HG03460 (cell line): ENCODE results near the gene FBLN1.
"Not testable (repeated sequence)": the region's sequence is repeated elsewhere in the genome, so short reads cannot be mapped to it uniquely, and the experiment has no call there.

ENCODE experiments used
- ATAC-seq: cut with Tn5 transposase; IDR thresholded peaks from one replicate; pipeline ENCODE4 v1.9.1; 2021; ENCODE audit not compliant: unreplicated experiment

FBLN1 gene

DNA sequence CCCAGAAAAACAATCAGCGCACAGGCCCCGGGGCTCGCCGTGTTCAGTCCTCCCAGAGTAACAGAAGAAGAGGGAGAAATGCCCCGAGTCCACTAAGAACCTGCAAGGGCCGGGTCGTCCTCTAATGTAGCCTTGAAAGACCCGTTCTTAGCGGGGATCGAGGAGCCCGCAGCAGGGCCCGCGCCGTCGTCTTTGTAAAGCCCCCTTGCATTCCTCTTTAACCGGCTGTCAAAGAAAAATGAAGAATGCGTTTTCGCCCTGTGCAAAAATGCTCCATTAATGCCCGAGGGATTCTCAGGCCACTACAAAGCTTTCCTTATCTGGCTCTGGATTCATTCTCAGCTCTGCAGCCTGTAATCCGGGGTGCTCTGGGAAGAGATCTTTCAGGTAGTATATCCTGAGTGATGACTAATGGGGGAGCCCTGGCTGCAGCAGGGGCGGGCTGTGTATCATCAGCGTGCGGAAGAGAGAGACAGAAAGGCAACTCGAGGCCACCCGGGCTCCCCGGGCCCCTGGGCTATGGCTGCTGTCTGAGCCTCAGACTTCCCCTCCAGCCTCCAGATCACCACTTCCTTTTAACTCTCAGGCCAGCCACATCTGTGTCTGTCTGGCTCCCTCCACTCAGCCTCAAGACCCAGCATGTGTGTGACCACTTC, 78.2 kb downstream of the FBLN1 start:
- ATAC-seq = no peak

DNA sequence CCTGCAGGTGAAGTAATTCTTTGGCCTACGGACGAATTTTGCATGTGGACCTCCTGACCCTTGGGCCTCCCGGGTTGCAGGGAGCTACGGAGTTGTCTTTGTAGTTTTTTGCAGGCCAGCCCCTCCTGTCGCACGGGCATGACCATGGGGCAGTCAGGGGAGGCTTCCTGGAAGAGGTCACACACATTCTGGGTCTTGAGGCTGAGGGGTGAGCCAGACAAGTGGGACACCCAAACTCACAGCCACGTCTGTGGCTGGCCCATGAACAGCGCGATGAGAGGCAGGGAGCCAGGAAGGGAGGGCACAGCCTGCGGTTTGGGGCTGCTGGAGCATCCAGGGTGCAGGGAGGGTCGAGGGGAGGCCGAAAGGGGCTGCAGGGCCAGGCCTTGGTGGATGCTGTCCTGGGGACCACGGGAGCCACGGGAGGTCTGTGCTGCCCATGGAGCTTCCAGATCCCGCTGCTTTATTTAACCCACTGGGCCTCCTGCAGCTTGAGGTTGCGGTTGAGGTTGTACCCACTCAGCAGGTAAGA, 78.9 kb downstream of the FBLN1 start:
- ATAC-seq = no peak

DNA sequence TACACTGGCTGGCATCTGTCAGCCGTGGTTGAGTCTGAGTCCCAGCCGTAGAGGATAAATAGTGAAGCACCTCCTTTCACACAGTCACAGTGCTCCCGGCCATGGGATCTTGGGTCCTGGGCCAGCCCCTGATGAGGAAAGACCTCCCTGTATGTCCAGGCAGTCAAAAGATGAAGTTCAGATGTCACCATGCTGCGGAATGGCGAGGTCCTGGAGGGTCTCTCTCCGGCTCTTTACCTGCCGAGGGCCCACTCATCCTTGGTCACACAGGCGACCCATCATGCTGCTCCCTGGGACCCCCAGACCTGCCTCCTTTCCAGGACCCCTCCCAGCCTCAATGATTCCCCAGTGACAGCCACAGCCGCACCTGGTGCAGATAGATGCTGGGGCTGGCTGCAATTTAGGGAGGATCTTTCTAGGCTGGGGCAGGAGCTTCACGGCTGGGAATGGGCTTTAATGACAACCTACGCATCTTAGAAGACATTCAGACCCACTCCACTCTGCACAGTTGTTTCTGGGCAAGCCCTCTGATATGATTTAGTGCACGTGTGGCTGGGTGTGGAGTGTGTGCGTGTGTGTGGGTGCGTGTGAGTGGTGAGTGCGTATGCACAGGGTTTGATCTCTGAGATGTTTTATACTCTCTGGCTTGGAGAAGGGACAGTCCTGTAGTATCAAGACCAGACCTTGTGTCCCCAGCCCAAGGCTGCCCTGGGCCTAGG, 79.7 kb downstream of the FBLN1 start:
- ATAC-seq = no peak

DNA sequence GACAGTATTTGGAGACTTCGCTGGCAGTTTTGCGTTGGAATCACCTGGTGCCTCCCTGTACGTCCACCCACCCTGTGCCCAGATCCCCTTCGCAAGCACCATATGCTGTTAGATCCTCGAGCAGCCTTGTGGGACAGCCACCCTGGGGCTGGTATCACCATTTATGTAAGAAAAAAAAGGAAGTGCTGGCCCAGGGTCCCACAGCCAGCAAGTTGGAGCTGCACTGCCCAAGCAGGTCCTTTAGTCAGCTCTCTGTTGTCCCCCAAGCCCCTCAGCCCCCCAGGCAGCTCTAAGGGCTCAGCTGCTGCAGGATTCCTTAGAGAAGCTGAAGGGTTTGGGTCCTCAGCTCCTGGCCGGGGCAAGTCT, 80.3 kb downstream of the FBLN1 start:
- ATAC-seq = no peak

DNA sequence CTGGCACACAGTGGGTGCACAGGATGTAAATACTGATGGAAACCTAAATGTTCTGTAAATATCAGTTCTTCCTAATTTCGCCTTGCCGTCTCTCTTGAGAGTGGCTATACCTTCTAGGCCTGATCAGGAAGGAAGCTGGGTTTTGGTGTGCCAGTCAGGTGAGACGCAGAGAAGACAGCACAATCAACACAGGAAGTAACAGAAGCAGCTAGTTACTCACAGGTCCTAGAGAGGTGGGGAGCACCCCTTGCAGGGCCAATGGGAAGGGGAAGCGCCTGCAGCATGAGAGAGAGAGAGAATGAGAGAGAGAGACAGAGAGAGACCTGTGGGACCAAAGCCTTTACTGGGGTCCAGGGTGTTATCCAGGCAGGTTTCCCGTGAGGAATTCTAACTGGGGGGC, 80.8 kb downstream of the FBLN1 start:
- no peak for ATAC-seq

DNA sequence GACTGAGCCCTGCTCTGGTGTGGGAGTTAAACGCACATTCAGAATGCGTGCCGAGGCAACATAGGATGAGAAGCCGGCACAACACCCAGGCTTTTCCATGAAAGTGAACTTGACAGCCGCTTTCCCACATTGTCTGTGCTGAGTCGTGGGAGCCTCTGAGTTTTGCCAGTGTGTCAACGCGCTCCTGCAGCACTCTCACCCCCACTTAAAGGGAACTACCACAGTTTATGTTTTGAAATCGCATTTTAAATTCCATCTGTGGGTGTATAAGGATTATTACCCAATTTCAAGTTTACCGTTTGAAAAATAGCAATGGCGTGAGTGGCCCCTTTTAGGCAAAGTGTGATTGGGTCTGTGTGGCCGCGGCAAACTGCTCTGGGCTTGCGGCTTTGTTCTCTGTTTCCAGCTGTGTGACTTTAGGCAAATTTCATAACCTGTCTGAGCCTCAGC, 81.5 kb downstream of the FBLN1 start:
- no peak for ATAC-seq

DNA sequence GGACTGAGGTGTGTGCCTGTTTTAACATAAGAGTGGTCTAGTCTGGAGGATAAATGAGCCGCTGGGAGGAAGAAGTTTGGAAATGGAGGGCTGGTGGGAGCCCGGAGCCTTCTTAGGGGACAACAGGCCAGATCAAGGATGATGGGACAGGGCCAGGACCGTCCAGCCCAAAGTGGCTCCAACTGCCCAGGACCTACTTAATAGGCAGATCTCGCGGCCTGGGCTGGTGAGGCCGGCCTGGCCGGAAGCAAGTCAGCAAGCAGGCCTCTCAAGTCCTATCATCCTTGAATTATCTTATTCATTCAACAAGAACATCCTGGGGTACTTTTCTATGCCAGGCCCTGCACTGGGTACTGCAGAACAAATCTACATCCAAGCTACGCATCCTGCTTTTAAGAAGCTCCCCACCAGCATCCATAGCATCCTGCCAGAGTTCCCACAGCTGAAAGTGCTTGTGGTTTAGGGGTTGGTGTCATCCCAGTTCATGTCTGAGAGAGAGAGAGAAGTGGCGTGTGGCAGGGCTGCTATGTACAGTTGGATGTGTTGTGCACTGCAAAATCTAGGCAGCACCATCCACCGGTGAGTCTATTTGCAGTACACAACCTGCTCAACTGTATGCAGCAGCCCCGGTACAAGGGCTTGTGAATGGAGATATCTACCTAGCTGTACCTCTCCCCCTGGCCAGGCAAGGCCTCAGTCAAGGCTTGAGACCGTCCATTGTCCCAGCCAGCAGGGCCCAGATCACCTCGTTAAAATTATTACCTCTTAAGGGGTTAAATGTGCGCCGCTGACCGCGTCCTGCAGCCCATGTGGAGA, 82.1 kb downstream of the FBLN1 start:
- no peak for ATAC-seq

DNA sequence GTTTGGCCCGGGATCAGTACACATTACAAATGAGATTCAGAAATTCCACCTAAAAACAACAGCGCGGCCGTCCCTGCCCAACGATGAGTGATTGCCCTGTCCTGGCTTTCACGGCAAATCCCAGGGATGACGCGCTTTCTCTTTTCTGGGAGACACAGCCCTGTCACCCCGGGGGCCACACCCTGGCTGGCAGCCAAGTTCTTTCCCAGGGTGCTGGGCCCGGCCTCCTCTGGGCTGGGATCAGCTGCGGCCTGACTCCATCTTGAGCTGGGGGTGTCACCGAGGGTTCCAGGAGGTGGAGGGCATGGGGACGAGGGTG, 82.7 kb downstream of the FBLN1 start:
- ATAC-seq = no peak

DNA sequence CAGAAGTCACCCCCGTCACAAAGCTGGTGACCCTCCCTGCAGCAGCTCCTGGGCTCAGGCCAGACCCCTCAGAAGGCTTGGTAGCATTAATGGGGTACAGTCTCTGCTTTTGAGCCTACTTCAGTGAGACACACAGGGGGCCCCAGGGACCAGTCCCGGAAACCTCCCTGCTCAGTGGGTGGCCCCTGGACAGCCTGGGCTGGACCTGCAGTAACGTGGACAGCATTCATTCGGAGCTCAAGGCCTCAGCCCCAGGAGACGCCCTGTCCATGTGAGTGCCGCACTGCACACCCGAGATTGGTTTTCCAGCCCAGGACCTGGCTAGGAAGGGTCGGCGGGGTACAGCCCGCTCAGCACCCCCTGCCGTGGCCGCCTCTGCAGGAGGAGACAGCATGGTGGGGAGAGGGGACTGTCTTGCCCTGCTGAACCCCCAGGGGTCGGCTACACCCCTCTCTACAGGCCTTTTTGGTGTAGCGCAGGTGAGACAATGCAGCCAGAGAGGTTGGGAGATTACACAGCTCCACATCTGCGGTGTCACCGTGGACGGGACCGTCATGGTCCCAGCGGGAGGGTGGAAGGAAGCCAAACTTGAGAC, 83.4 kb downstream of the FBLN1 start:
- ATAC-seq = no peak

DNA sequence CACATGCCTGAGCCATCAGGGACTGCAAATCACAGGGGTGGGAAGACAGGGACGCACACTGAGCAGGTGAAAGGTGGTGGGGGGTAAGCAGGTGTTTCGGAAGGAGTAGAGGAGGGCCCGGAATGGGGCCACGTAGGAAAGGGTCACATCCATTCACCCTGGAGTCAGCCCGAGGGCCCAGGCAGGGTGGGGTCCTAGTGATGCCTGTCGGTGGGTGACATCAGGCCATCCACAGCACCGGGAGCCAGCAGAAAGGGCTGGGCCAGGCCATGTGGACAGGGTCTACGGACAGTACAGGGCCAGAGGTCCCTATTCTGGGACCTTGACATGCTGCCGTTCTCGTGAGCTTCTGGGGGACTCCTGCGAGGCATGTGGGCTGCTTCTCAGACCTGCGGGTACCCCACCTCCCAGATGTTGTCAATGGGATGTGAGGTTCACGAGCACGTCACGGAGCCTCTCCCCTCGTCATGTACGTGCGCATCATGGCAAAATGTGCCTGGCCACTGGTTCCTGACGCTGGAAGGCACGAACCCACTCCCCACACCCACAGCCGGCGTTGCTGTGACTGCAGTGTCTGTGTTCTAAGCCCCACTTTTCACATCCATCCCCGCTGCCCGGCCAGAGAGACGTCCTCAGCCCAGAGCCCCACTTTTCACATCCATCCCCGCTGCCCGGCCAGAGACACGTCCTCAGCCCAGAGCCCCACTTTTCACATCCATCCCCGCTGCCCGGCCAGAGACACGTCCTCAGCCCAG, 84.1 kb downstream of the FBLN1 start:
- ATAC-seq = no peak

DNA sequence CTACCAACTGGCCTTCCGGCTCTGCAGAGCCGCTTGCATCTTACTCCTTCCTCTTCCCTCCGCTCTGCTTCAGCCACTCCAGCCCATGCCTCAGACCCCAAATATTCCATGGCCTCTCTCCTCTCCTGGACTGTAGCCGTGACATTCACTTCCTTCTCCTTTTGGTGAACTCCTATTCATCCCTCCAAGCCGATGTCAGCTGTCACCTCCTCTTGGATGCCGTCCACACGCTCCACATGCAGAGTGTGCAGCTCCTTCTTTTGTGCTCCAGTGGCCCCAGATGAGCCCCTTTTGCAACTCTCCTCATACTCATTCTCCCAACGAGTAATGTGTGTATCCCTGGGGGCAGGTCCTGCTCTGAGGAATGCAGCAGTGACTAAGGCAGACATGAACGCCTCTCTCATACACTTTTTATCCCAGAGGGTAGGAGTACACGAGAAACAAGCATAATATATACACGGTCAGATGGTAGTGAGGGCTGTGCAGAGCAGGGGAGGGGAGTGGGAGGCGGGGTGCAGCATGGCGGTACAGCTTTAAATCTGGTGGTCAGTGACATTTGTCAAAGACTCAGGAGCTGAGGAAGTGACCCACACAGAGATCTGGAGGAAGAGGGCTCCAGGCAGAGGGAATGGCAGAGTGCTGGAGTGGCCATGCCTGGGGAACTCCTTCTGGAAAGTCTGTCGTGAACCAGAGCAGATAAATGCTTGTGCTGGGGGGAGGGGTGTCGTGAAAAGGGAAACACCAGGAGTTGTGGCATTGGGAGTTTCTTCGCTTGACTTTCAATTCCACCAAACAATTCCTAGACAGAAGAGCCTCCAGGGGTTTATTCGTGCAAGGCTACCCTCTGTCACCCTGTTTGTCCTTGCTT, 85.2 kb downstream of the FBLN1 start:
- ATAC-seq = no peak

DNA sequence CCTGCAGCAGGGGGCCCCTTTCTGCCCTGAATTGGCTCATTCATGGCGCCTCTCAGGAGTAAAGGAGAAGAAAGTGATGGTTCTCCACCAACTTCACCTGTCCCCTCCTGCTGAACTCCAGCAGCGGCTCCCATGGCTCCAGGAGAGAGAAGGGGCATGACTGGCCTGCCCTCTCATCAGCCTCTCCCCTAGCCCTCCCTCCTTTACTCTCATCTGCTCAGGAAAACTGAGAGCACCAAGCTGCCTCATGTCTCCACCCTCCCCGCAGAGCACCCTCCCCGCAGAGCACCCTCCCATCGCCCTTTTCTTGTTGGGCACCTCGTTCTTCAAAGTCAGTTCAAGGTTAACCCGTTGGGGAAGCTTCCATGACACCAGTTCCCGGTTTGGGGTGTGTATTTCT, 86.9 kb downstream of the FBLN1 start:
- no peak for ATAC-seq

DNA sequence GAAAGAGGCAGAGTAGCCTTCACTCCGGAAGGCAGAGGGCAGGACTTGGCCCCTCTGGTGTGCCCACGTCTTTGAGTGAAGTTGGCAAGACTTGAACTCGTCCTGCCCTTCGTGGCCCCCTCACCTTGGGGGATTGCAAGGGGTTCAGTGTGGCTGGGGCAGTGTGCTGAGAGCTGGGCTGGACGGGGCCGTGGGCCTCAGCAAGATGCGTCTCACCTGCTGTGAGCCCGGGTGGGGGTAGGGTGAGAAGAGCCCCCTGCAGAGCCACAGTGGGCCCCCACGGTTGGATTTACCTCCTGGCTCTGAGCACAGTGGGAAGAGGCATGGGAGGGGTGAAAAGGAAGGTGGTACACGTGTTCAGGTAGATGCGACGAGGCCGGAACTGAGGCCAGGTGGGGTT, 87.6 kb downstream of the FBLN1 start:
- ATAC-seq = no peak

DNA sequence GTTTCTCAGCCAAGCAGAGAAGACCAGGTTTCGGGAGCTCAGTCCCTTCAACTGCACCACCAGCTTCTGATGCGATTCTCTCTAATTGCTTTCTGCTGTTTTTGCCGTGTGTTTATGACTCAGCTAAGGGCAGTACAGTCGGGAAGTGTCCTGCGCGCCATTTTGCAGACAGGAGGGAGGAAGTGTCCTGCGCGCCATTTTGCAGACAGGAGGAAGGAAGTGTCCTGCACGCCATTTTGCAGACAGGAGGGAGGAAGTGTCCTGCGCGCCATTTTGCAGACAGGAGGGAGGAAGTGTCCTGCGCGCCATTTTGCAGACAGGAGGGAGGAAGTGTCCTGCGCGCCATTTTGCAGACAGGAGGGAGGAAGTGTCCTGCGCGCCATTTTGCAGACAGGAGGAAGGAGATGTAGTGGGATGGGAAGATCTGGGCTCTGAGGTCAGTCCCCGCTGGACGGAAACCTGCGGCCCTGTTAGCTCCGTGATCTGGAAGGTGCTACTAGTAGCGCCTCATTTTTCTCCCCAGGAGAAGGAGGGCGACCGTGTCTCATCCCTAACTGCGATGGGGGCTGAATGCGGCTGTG, 89.0 kb downstream of the FBLN1 start:
- ATAC-seq = not testable (repeated sequence)

DNA sequence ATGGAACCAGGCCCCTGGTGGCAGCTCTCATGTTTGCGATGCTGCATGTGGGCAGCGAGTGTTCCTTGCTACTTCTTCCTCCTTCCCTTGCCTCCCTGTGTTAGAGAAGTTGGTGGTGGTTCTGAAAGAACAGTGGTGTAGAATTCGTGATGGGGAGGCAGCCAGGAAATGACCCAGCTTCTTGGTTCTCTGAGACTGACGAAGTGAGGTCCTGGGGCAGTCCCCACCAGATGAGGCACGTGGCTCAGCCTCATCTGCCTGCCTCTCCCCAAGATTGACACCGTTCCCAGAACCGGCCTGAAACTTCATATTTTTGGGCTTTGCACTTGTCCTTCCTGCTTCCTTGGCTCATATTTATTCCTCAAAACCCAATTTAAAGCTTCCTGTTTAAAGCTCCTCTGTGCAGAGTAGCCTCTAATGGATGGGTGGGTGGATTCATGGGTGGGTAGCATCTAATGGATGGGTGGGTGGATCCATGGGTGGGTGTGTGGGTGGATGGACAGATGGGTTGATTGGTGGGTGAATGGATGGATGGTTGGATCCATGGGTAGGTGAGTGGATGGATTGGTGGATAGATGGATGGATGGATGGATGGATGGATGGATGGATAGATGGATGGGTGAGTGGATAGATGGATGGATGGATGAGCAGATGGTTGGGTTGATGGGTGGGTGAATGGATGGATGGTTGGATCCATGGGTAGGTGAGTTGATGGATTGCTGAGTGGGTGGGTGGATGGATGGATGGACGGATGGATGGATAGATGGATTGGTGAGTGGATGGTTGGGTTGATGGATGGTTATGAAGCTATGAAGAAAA, 91.6 kb downstream of the FBLN1 start:
- ATAC-seq = no peak

DNA sequence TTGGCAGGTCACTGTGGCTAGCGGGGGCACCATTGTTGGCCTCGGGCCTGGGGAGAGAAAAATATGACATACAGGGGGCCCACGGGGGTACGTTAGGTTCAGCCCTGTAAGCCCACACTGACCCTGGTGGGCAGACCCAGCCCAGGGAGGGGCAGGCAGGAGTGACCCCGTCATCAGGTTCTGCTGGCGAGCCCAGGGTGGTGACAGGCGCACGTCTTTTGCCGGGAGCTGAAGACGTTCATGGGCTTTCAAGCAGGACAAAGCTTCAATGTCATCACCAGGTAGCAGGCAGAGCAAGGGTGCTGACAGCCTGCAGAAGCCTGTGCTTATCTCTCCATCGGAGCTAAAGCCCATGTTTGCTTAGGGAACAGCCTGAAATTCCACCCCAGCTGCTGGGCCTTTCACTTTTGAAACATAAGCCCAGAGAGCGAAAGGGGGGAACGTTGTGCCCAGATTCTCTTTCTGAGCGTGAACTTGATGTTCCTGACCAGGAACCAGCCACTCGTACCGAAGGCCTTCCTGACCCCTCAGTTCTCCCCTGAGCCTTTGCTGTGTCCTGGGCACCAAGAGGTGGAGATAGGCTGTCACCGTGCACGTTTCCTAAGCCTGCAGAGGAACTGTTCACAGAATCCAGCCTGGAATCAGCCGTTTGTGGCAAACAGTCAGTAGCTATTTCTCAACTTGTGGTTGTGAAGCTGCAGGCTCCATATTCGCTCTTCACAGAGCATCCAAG, 94.9 kb downstream of the FBLN1 start:
- ATAC-seq = no peak

DNA sequence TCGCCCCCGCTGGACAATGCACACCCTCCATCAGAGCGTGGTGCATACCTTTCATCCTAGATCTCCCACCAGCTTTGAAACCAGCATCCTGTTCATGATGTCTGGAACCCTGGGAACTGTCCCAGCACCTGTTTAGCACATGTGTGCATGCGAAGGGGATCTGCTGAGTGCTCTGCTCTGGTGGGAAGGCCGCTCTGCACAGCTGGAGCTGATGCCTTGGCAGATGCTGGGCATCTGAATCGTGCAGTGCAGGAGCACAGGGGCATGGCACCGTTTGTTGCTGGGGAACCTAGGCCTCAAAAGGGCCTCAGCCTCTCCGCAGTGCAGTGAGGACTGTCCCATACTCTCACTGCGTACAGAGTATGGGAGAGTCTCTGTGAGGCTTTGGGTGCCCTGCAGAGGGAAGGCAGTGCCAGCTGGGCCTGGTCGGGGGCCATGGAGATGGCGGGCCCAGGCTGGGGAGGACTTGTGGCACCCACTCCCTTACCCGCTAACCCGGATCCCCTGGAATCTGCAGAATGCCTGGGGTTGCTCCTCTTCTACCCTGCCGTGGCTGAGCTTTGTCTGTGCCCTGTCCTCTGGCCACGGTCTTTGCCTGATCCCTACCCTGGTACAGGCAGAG, 96.0 kb downstream of the FBLN1 start:
- no peak for ATAC-seq
